Measurements from ENCODE around the gene SLC7A14.

GRCh38 chr3:170589113-170589512, 3.2 kb upstream of the SLC7A14 start:
- TF ChIP-seq CTCF (IDR thresholded peaks at IDR 0.05; ENCODE audit: low read depth, low read length), result no peak
- no peak for TF ChIP-seq EZH2phosphoT487 (IDR thresholded peaks at IDR 0.05; ENCODE audit: low read depth)

Measured in OCI-LY3 (cell line).